ELF-1 (cell line): Measurements from ENCODE around the gene DCP1A.
"Not testable (repeated sequence)": the region's sequence is repeated elsewhere in the genome, so short reads cannot be mapped to it uniquely, and the experiment has no call there.

ENCODE experiments used
- DNase-seq: peaks from one replicate; pipeline ENCODE4 v3.0.0-alpha.2; 2016; ENCODE audit warnings: low read depth, low spot score

DCP1A gene

DNA sequence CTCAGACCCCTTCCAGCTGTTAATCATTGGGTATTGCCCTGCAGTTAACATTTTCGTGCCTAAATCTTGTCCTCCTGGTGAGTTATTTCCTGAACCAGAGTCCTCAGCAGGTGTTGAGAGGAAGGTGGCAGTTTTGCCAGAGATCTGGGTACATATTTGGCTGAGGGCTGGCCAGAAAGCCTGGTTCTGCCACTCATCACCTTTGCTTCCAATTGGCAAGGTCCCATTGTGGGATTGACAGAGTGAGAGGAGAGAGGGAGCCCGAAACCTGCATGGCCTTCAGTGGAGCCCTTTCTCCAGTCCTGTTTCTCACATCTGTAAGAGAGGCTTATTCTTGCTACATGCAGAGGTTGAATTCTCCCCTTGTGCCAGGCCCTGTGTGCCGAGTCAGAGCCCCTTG lies 82.6 kb downstream of the DCP1A start:
- peak; percentile 14 for DNase-seq

DNA sequence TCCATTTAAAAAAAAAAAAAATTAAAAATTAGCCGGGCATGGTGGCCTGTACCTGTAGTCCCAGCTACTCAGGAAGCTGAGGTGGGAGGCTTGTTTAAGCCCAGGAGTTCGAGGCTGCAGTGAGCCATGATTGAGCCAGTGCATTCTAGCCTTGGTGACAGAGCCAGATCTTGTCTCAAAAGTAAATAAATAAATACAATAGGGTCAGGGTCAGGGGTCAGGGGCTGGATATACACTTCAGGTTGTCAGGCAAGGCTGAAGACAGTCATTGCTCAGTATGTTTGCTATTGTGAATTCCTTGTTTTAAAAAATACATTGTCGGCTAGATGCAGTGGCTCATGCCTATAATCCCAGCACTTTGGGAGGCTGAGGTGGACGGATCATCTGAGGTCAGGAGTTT lies 83.4 kb downstream of the DCP1A start:
- peak; percentile 12 for DNase-seq

DNA sequence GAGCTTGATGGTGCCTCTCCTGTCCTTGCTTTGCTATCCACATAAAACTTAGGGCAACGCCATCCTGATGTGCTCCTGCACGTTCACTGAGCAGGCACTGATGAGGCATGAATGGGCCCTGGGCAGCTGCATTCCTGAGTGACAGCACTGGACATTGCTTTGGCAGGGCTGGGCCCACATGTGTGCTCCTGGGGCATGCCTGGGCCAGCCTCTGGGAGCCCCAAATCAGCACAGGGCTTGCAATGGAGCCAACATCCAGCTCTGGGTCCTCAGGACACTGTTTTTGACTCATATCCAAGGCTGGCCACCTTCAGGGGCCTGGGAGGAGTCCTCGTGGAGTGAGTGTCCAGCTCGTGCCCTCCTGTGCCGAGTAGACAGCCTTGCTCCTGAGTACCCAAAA lies 85.6 kb downstream of the DCP1A start:
- DNase-seq = peak; percentile 16

DNA sequence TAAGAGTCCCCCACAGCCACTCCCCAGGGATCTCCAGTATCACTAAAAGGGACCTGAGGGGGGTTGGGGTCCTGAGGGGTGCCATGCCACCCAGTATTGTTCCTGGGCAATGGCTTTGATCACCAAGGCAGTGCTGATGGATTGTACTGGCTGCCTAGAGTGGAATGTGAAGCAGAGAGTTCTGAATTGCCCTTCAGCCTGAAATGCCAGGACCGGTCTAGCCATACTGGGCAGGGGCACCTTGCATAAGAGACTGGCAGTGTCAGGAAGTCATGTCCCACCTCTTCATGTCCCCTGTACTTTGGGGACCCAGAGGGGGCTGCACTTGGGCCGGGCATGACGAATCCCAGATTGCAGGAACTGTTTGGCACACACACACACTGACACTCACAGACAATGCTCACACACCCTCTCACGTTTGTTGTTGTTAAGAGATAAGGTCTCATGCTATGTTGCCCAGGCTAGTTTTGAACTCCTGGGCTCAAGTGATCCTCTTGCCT lies 87.0 kb downstream of the DCP1A start:
- peak; percentile 6 for DNase-seq

DNA sequence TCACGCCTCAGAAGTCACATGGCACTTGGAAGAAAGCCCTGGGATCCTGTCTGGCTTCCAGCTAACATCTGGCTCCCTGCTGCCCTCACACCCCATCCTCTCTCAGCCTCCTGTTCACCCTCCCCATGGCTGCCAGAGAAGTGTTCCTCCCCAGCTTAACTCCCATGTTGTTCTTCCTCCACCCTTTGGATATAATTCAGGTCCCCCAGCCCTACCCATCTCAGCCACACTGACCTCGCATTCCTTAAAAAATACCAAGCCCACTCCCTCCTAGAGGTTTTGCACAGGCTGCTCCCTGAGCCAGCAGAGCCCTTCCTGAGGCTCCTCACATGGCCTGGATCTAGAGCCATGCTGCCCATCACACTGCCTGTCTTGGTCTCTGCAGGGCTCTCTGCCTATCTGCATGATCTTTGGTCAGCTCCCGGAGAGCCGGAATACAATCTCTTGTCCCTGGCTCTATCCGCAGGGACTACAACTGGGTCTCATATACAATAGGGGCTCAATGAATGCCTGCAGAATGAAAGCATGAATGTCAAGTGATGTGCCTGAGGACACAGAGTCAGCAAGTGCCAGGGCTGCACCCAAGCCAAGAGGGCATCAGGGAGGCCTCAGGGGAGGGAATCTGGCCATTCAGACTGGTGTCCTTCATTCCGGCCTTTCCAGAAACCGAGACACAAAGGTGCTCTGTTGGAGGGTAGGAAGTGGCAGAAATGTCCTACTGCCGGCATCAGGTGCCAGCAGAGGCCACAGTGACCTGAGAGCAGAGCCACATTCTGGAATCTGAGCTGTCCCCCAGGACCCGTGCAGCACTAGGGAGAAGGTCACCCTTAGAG lies 87.7 kb downstream of the DCP1A start:
- DNase-seq = peak; percentile 71

DNA sequence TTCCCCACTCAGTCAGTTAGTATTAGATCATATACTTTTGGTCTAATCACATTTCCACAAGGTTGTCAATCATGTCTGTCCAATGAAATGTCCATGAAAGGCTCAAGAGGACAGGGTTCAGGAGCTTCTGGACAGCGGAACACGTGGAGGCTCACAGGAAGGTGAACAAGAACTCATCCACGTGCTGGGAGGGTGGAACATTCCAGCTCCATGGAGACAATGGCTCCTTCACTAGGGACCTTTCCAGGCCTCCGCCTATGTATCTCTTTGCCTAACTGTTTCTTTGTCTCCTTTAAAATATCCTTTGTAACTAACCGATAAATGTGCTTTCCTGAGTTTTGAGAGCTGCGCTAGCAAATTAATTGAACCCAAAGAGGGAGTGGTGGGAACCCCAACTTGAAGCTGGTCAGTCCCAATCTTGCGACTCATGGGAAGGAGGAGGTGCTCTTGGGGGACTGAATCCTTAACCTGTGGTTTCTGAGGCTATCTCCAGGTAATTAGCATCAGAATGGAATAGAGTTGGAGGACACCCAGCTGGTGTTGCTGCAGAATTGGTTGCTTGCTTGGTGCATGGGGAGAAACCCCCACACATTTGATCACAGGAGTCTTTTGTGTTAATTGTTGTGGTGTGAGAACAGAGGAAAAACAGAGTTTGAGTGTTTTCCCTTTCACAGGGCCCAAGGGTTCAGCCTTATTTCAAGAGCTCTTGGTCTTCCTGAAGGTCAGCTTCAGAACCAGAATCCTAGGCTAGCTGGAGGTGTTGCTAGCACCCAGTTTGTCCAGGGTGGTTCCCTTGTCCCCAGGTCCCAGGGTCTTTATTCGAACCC lies 88.5 kb downstream of the DCP1A start:
- peak; percentile 70 for DNase-seq

DNA sequence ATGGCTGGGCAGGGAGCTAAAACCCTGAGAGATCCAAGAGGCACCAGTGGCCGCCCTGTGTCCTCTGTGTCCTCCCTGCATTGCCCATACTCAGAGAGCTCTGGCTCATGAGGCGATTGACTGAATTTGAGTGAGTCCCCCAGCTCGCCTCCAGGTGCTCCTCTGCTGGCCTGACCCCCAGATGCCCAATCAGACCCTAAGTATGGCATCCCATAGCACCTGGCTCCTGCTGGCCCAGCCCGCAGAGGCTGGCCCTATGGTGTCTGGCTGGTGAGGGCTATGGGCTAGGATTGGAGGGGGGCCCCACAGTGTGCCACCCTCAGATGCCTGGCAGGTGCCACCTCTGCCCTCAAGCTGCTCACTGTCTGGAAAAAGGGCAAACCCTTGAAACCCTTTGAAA lies 89.9 kb downstream of the DCP1A start:
- no peak for DNase-seq

DNA sequence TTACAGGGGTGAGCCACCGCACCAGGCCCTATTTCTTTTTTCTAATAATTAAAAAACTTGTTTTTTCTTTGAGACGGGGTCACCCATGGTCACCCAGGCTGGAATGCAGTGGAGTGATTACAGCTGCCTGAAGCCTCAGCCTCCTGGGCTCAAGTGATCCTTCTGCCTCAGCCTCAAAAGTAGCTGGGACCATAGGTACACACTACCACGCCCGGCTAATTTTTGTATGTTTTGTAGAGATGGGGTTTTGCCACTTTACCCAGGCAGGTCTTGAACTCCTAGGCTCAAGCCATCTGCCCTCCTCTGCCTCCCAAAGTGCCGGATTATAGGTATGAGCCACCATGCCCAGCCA lies 90.7 kb downstream of the DCP1A start:
- no peak for DNase-seq

DNA sequence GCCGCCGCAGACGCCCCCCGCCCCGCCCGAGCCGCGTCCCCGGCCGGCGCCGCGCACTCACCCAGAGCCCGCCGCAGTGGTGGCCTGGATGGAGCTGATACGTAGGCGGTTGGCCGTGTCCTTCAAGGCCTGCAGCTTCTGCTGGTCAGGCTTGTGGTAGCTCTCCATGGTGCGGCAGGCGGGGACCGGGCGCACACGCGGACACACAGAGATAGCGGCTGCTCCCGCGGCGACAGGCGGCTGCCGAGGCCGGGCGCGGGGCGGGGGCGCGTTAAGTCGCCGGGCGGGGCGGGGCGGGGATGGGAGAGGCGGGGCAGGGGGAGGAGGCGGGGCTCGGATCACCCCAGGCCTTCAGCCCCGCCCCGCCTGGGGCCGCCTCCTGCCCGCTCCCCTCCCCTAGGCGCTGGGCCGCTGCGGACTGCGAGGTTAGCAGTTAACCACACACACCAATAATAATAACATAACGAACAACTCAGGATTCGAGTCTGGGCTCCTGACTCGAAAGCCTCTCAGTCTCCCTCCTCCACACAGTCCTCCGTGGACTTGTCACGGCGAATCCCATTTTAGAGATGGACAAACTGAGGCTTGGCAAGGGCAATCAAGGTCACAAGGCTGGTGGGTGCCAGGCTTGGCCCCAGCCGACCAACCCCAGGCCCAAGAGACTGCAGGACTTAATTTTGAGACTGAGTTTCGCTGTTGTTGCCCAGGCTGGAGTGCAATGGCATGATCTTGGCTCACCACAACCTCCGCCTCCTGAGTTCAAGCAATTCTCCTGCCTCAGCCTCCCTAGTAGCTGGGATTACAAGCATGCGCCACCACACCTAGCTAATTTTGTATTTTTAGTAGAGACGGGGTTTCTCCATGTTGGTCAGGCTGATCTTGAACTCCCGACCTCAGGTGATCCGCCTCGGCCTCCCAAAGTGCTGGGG lies 91.3 kb downstream of the DCP1A start, which contains the start of gene TKT:
TSS of gene TKT (minus strand) at position 248 of the 929 bp plus-strand sequence. CDS start at position 168, 80 bp downstream.
- DNase-seq = peak; percentile 91

DNA sequence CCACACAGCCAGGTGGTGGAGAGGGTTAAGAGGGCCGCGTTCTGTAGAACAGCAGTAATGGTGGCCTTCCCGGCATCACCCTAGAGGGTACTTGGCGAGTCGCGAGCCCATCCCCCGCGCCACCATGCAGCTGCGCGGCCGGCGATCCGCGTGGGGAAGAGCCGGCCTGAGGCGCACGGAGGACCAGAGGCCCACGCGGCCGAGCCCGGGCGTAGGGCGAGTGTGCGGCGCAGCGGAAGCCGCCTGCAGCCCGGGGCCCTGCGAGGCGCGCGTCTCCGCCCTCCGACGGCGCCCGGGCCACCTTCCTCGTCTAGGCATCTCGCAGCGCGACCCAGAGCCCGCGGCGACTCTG lies 91.9 kb downstream of the DCP1A start:
- DNase-seq = no peak

DNA sequence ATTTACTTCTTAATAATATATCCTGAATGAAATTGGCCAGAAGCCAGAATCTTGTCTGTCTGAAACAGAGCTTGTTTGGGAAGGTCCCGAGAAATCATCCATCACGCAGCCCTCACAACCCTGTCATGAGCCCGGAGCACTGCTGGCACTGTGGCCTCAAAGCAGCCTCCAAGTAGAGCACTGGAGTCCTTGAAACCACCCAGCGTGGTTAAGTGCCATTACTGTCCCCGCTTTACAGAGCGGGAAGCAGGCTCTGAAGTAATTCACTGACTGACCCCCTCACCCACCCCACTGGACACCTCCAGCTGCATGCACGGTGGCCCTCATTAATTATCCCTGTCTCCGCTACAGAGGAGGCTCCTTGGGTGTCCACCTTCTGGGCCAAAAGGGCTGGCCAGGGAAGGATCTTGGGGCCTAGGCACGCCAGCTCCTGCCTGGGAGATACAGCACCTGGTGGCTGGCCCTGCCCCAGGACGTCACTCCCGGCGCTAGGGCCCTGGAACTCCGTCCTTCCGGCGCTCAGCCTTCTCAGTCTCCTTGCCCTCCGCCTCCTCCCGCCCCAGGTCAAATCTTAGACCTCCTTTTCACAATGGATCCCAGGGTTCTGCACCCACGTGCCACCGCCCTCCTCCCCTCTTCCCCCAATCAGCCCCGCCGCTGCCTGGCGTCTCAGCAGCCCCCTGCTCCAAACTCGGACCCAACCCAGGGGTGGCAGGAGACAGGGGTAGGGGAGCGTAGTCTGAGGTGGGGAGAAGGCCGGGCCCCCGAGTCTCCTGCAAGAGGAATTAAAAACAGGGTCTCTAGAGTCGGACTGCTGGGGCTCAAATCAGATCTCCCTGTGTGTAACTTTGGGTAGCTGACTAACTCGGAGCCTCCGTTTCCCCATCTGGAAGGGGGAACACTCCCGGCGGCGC lies 92.6 kb downstream of the DCP1A start:
- peak; percentile 83 for DNase-seq

DNA sequence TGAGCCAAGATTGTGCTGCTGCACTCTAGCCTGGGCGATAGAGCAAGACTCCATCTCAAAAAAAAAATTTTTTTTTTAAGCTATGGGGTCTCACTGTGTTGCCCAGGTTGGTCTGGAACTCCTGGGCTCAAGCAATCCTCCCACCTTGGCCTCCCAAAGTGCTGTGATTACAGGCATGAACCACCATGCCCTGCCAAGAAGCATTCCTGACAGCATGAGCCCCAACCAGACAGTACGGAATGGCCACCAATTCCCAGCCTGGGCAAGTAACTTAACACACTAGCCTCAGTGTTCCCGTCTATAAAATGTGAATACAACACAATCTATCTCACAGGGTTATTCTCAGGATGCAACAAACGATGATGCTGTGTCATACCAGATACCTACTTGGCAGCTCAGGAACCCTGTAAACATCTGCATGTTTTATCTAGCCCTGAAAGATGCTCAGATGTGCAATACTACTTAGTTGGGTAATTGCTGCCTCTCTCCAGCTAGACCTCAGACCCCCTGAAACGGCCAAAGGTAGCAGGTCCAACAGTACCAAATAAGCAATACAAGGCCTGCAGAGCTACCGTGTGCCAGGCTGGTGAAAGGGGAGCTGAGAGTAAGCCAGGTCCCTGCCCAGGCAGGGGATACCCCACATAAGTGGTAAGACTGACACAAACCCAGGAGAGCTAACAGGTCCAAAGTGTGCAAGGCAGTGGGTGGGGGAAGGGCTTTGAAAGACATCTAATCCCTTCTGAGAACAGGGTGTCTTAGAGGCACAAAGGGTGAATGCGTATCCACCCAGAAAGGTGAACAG lies 93.4 kb downstream of the DCP1A start:
- DNase-seq = no peak

DNA sequence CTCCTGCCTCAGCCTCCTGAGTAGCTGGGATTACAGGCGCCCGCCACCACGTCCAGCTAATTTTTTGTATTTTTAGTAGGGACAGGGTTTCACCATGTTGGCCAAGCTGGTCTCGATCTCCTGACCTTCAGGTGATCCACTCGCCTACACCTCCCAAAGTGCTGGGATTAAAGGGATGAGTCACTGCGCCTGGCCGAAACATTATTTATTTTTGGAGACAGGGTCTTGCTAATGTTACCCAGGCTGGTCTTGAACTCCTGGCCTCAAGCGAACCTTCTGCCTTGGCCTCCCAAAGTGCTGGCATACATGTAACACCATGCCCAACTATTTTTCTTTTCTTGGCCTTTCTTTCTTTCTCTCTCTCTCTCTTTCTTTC lies 94.4 kb downstream of the DCP1A start:
- DNase-seq = not testable (repeated sequence)

DNA sequence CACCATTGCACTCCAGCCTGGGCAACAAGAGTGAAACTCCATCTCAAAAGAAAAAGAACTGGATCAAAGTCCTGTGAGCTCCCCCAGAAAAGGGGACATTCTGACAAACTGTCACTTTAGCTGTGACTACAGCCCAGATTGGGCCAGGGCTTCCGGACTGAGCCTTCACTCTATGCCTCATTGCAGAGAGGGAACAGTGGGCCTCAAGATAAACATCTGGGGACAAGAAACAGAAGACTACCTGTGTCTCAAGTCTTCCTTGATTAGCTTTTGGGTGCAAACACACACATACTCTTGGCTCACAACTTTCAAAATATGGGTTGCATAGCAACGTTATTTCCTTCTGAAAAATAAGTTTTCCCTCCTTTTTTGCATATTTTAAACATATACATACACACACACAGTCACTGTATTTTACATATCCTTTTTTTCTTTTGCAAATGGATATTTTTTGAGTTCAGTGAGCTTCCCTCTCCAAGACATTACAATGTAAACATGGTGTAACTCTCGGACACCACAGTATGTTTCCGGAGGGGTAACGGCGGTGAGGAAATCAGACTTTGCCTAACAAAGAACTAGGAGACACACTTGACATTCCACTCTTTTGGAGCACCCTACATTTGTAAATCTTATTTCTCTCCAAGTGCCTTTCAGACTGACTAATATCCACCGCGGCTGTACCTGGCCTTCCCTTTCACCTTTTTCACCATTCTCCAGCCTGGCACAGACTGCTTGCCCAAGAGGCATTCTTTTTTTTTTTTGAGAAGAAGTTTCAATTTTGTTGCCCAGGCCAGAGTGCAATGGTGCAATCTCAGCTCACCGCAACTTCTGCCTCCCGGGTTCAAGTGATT lies 95.0 kb downstream of the DCP1A start:
- peak; percentile 45 for DNase-seq

DNA sequence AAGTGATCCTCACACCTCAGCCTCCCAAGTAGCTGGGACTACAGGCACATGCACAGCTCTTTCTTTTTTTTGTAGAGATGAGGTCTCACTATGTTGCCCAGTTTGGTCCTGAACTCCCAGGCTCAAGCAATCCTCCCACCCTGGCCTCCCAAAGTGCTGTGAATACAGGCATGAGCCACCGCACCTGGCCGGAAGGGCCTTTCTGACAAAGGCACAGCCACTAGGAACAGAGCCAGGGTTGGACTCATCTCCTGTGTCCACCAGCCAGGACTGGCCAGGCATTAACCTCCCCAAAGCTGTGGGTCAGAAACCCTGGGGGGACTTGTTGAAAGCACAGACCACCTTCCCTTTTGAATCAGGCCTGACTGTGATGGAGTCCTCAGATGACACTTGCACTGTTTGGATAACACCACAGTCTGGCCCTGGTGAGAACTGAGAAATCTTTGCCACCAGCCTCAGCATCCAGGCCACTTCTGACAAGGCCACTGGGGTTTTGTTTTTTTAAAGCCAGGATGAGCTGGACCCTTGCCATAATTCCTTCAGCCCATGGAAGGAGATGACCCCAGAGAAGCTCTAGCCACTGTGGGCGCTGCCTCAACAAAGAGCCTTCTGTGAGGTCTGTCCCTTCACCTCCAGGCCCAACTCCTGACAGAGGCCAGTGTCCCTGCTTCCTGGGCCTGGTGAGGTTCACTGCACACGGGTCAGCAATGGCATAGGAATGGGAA lies 96.3 kb downstream of the DCP1A start:
- no peak for DNase-seq

DNA sequence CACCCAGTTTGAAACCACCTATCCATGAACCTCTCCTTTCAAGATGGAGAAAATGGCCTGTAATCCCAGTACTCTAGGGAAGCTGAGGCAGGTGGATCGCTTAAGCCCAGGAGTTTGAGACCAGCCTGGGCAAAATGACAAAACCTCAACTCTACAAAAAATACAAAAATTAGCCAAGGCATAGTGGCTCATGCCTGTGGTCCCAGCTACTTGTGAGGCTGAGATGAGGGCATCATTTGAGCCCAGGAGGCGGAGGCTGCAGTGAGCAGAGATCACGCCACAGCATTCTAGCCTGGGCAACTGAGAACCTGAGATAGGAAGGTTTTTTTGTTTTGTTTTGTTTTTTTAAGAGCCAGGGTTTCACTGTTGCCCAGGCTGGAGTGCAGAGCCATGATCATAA lies 96.9 kb downstream of the DCP1A start:
- no peak for DNase-seq

DNA sequence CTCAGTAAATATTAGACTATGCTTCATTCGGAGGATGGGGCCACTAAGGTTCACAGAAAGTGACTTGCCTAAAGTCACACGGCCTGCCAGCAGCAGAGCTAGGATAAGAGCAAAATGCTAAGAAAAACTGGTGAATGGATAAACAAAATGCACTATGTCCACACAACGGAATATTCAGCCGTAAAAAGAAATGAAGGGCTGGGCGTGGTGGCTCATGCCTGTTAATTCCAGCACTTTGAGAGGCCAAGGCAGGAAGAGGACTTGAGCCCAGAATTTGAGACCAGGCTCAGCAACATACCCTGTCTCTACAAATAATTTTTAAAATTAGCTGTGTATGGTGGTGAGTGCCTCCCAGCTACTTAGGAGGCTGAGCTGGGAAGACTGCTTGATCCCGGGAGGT lies 99.2 kb downstream of the DCP1A start:
- DNase-seq = no peak

DNA sequence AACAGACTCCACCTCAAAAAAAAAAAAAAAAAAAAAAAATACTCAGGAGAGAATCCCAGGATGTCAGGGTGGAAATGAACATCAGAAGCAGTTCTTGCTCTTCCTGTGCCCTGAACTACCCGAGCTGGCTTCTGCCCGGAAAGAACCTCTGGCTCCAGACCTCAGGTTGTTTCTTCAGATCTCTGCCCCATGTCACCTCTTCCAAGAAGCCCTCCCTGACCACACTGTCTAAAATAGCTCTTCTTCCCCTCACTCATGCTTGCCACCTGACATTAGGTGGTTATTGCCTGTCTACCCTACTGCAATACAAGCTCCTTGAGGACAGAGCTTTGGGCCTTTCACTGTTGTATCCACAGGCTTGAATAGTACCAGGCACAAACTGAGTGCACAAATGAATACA lies 99.7 kb downstream of the DCP1A start:
- DNase-seq = no peak
